Activated CD8-positive, alpha-beta memory T cell treated with anti-CD3 and anti-CD28 coated beads, Interleukin-2, amount 50 U/mL, for 1 hour (primary cell): ENCODE results near the gene INSYN2A.

Source experiments
- DNase-seq: peaks from one replicate; pipeline ENCODE4 v3.0.0-alpha.2; 2020; ENCODE audit errors: extremely low read depth

The INSYN2A gene

GRCh38 chr10:127195571-127196281, 665 bp downstream of the INSYN2A start:
- DNase-seq: no peak

- no peak for DNase-seq
Measured at GRCh38 chr10:127195041-127195506, 1.3 kb downstream of the INSYN2A start.

- no peak for DNase-seq
Measured at GRCh38 chr10:127194599-127194998, 1.8 kb downstream of the INSYN2A start.

GRCh38 chr10:127194111-127194510, 2.3 kb downstream of the INSYN2A start:
- DNase-seq: no peak

- no peak for DNase-seq
Measured at GRCh38 chr10:127193125-127193524, 3.3 kb downstream of the INSYN2A start.

GRCh38 chr10:127190427-127190826, 6.0 kb downstream of the INSYN2A start:
- no peak for DNase-seq

- no peak for DNase-seq
Measured at GRCh38 chr10:127189226-127189625, 7.2 kb downstream of the INSYN2A start.

- DNase-seq: no peak
Measured at GRCh38 chr10:127186813-127187212, 9.6 kb downstream of the INSYN2A start.

GRCh38 chr10:127184582-127184981, 11.8 kb downstream of the INSYN2A start:
- no peak for DNase-seq

GRCh38 chr10:127182161-127182560, 14.2 kb downstream of the INSYN2A start:
- DNase-seq: no peak

- no peak for DNase-seq
Measured at GRCh38 chr10:127179612-127180250, 16.7 kb downstream of the INSYN2A start.

- no peak for DNase-seq
Measured at GRCh38 chr10:127176649-127177048, 19.7 kb downstream of the INSYN2A start.

- no peak for DNase-seq
Measured at GRCh38 chr10:127175357-127176110, 20.9 kb downstream of the INSYN2A start.

GRCh38 chr10:127174866-127175265, 21.5 kb downstream of the INSYN2A start:
- no peak for DNase-seq

- no peak for DNase-seq
Measured at GRCh38 chr10:127168261-127168660, 28.1 kb downstream of the INSYN2A start.

GRCh38 chr10:127162841-127163240, 33.5 kb downstream of the INSYN2A start:
- DNase-seq: no peak

GRCh38 chr10:127161482-127161881, 34.9 kb downstream of the INSYN2A start:
- no peak for DNase-seq

- no peak for DNase-seq
Measured at GRCh38 chr10:127159648-127160245, 36.6 kb downstream of the INSYN2A start.

GRCh38 chr10:127158662-127159061, 37.7 kb downstream of the INSYN2A start:
- DNase-seq: no peak

GRCh38 chr10:127157506-127158200, 38.7 kb downstream of the INSYN2A start:
- no peak for DNase-seq

GRCh38 chr10:127157089-127157488, 39.3 kb downstream of the INSYN2A start:
- DNase-seq: no peak
